OCI-LY7 (cell line): Measurements from ENCODE around the gene LRFN2. TPM values are rescaled to one million over a fixed set of nuclear protein-coding genes. Genes with fewer than 3 reads are reported as not detected.

Source experiments
- BruUV-seq: library from RNA; stranded (reverse); fragments of 400-500 nt; replicated peaks from 2 replicates; lab custom pipeline; 2021; lab: Mats Ljungman, UMichigan
- CTCF ChIA-PET: fragments of 300-600 bp; sonication (Branson Sonifier 250); formaldehyde crosslinking; loops from one replicate; lab custom pipeline; 2022; ENCODE audit warnings: antibody characterized with exemption; ENCODE audit not compliant: unreplicated experiment; lab: Charles Lee
- POLR2A ChIA-PET: fragments of 300-600 bp; sonication (Branson Sonifier 250); formaldehyde crosslinking; loops from one replicate; lab custom pipeline; 2022; ENCODE audit warnings: antibody characterized with exemption; lab: Charles Lee
- DNase-seq: peaks from one replicate; pipeline ENCODE4 v3.0.0-alpha.2; 2015; ENCODE audit warnings: low spot score
- H2AFZ ChIP-seq: fragments of 200-600 bp; sonication (generic), shearing (Covaris generic); 2 replicates; pipeline ENCODE4 v1.6.1; 2014; ENCODE audit warnings: mild to moderate bottlenecking, antibody characterized with exemption, low read length, moderate library complexity
- H3K27ac ChIP-seq: fragments of 200-600 bp; sonication (generic); 2 replicates; pipeline ENCODE4 v1.5.1; 2014; ENCODE audit warnings: mixed run types, low read depth, mild to moderate bottlenecking, moderate library complexity, low read length, inconsistent platforms; ENCODE audit not compliant: poor library complexity, severe bottlenecking
- H3K36me3 ChIP-seq: fragments of 200-600 bp; sonication (generic); 2 replicates; pipeline ENCODE4 v1.6.1; 2014; ENCODE audit warnings: mild to moderate bottlenecking, antibody characterized with exemption, low read length, moderate library complexity, mixed read lengths; ENCODE audit not compliant: insufficient read depth
- H3K4me1 ChIP-seq: fragments of 200-600 bp; sonication (generic); 2 replicates; pipeline ENCODE4 v1.5.1; 2014; ENCODE audit warnings: mild to moderate bottlenecking, low read length; ENCODE audit not compliant: insufficient read depth, poor library complexity, severe bottlenecking
- H3K4me2 ChIP-seq: fragments of 200-600 bp; sonication (generic); 2 replicates; pipeline ENCODE4 v1.6.1; 2014; ENCODE audit warnings: mild to moderate bottlenecking, low read length
- H3K4me3 ChIP-seq: fragments of 200-600 bp; sonication (generic); 2 replicates; pipeline ENCODE4 v1.5.1; 2014; ENCODE audit warnings: mild to moderate bottlenecking, low read depth, low read length; ENCODE audit not compliant: poor library complexity, severe bottlenecking
- H3K79me2 ChIP-seq: fragments of 200-600 bp; sonication (generic); 2 replicates; pipeline ENCODE4 v1.6.1; 2016; ENCODE audit warnings: low read depth, mild to moderate bottlenecking, low read length, moderate library complexity, mixed read lengths; ENCODE audit not compliant: insufficient read depth
- H3K9me2 ChIP-seq: fragments of 200-600 bp; sonication (generic); 2 replicates; pipeline ENCODE4 v1.6.1; 2016; ENCODE audit warnings: mild to moderate bottlenecking, low read length, mixed read lengths; ENCODE audit not compliant: insufficient read depth
- H3K9me3 ChIP-seq: fragments of 200-600 bp; sonication (generic); 2 replicates; pipeline ENCODE4 v1.6.1; 2014; ENCODE audit warnings: mild to moderate bottlenecking, mixed run types, low read length, mixed read lengths
- H4K20me1 ChIP-seq: fragments of 200-600 bp; sonication (generic); 2 replicates; pipeline ENCODE4 v1.6.1; 2014; ENCODE audit warnings: mild to moderate bottlenecking, antibody characterized with exemption, low read length, moderate library complexity, mixed read lengths; ENCODE audit not compliant: insufficient read depth
- CTCF ChIP-seq: fragments of 200-600 bp; sonication (generic); conservative IDR thresholded peaks from 2 replicates; pipeline ENCODE4 v1.5.1; 2014; ENCODE audit warnings: mild to moderate bottlenecking, antibody characterized with exemption, low read length, moderate library complexity, mixed read lengths
- EZH2phosphoT487 ChIP-seq: fragments of 200-600 bp; sonication (generic); IDR thresholded peaks from 2 replicates; pipeline ENCODE4 v1.6.1; 2018; ENCODE audit warnings: low read depth, borderline replicate concordance, mild to moderate bottlenecking, mixed run types, antibody characterized with exemption, low read length, moderate library complexity, mixed read lengths
- intact Hi-C: fragments of 100-400 bp; cut with micrococcal nuclease; formaldehyde crosslinking; loops from one replicate; pipeline ENCODE4 v1.10.0; 2022; ENCODE audit not compliant: unreplicated experiment
- total RNA-seq, 2 experiments: library from RNA; depleted of rRNA in 1 of 2; stranded (reverse); fragments of >200 nt in 1 of 2; shearing (Covaris generic) in 1 of 2; gene quantifications; 2 replicates each; pipeline ENCODE4 v1.2.3, GENCODE V29; 2014 to 2022

LRFN2 gene
- total RNA-seq, 2 experiments from 2014 or later, result not detected

- no TSS peak for BruUV-seq
- Histone ChIP-seq H3K4me1 (no peaks in the 10 kb centered on the region), H3K9me3 (no peaks in the 10 kb centered on the region), H3K27ac (no peak overlapping the region), H3K4me3 (no peak overlapping the region), H2AFZ (no peak overlapping the region), H3K4me2 (no peak overlapping the region), H4K20me1 (no peaks in the 10 kb centered on the region), H3K9me2 (no peaks in the 10 kb centered on the region), H3K36me3 (no peaks in the 10 kb centered on the region), H3K79me2 (no peaks in the 10 kb centered on the region)
- TF ChIP-seq EZH2phosphoT487 (no peak), CTCF (no peak)
- no peak for DNase-seq
- CTCF ChIA-PET, result no interaction called here
- POLR2A ChIA-PET, result no interaction called here
- intact Hi-C loops, result no loop called here
Measured at GRCh38 chr6:40479706-40480105, 107.5 kb downstream of the LRFN2 start.

GRCh38 chr6:40477246-40478126 lies 109.7 kb downstream of the LRFN2 start:
- H3K27ac ChIP-seq, result no peak overlapping the region
- H3K4me1 ChIP-seq, result no peaks in the 10 kb centered on the region
- DNase-seq, result no peak
- H3K4me2 ChIP-seq, result no peak overlapping the region
- POLR2A ChIA-PET, result interaction anchor here (0.5 kb wide), 1 partner anchor 46 kb away, joined by 3 read pairs; no protein-coding TSS in a partner anchor
- no TSS peak for BruUV-seq
- intact Hi-C loops, result no loop called here
- CTCF ChIA-PET, result no interaction called here
- no peaks in the 10 kb centered on the region for H3K9me2 ChIP-seq
- H3K4me3 ChIP-seq, result no peak overlapping the region
- no peak for TF ChIP-seq CTCF
- no peaks in the 10 kb centered on the region for H3K79me2 ChIP-seq
- no peaks in the 10 kb centered on the region for H4K20me1 ChIP-seq
- H2AFZ ChIP-seq, result no peak overlapping the region
- H3K36me3 ChIP-seq, result no peaks in the 10 kb centered on the region
- H3K9me3 ChIP-seq, result no peaks in the 10 kb centered on the region

- H3K79me2 ChIP-seq, result no peaks in the 10 kb centered on the region
- no peaks in the 10 kb centered on the region for H4K20me1 ChIP-seq
- no TSS peak for BruUV-seq
- H3K4me2 ChIP-seq, result no peak overlapping the region
- H3K9me3 ChIP-seq, result no peaks in the 10 kb centered on the region
- H3K4me1 ChIP-seq, result no peaks in the 10 kb centered on the region
- TF ChIP-seq CTCF, result no peak
- no peak for TF ChIP-seq EZH2phosphoT487
- H2AFZ ChIP-seq, result no peak overlapping the region
- ChIA-PET POLR2A (interaction anchor here (0.5 kb wide), 1 partner anchor 47 kb away, joined by 3 read pairs; no protein-coding TSS in a partner anchor), CTCF (no interaction called here)
- no peaks in the 10 kb centered on the region for H3K36me3 ChIP-seq
- DNase-seq, result no peak
- intact Hi-C loops, result no loop called here
- no peaks in the 10 kb centered on the region for H3K9me2 ChIP-seq
- H3K4me3 ChIP-seq, result no peak overlapping the region
- H3K27ac ChIP-seq, result no peak overlapping the region
Measured at GRCh38 chr6:40476673-40477072, 110.5 kb downstream of the LRFN2 start.
